22Rv1 (cell line): Measurements from ENCODE around the gene THAP4.

ENCODE experiments used
- H3K27ac ChIP-seq: fragments of 450-650 bp; 2 replicates; pipeline ENCODE4 v1.5.1; 2017
- CTCF ChIP-seq: fragments of 450-650 bp; IDR thresholded peaks from 2 replicates; pipeline ENCODE4 v1.5.1; 2017; ENCODE audit warnings: mild to moderate bottlenecking
- ZFX ChIP-seq: fragments of 450-650 bp; IDR thresholded peaks from 2 replicates; pipeline ENCODE4 v1.6.1; 2017; ENCODE audit warnings: antibody characterized with exemption, borderline replicate concordance

The THAP4 gene

GRCh38 chr2:241660593-241661213, 23.7 kb upstream of the THAP4 start:
- no peak overlapping the region for H3K27ac ChIP-seq
- no peak for TF ChIP-seq CTCF
- TF ChIP-seq ZFX: no peak

DNA sequence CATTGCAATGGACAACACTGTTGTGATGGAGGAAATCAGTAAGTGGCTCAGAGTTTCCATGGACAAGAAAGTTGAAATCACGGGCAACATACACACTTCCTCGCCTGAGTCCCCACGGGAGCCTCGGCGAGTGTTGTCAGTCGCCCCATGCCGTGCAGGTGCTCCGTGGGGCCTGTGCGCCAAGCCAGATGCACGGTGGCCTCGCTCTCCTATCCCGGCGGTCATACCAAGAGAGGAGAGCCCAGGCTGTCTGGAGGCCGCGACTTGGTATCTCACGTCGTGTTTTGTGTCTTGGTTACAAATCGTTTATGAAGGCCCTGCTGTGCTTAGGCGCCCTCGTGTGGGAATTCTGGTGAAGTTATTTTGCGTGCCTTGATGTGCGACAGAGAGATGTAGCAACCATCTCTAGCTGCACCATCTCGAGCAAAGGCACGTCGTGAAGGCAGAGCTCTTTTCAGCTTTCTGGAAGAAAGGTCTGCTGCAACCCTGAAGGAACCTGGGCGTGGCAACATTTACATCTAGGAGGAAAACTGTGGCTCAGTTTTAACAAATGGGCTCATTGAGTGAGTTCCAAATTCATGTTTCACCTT, 22.3 kb upstream of the THAP4 start:
- H3K27ac ChIP-seq: no peak overlapping the region
- no peak for TF ChIP-seq ZFX
- TF ChIP-seq CTCF: peak; percentile 85

DNA sequence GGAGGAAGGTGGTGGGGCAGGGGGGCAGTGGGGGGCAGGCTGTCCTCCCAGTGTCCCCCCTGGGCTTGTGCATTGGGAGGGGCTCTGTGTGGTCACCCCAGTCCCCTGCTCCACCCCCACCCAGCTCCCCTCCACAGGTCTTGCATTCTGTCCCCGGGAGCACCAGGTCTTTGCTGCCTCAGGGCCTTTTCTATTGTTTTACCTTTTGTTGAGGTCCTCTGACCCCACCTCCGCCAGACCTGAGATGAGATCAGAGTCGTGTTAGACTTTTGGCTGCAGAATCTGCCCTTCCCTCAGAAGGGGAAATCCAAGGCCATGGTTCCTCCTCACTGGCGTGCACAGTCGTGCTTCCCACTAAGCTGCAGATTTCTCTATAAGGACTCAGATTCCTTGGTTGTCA, 21.3 kb upstream of the THAP4 start:
- TF ChIP-seq CTCF (no peak), ZFX (no peak)
- no peak overlapping the region for H3K27ac ChIP-seq

DNA sequence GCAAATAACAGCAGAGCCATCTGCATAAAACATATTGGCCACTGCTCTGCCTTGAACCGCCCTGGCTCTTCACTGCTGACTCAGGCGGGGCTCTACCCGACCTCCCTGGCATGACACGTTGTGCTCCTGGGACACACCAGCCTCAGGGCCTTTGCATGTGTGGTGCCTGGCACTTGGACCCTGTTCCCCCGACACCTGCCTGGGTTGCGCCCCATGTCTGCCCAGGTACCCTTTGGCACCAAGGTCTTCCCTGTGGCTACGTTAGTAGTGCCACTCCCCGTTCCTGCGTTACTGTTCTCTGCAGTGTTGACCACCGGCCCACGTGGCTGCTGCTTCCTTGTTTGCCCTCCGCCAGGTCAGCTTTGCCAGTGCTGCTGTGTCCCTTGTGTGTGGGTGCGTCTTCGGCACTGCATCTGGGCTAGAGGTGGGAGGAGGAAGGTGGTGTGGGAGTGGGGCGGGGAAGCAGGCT, 20.9 kb upstream of the THAP4 start:
- TF ChIP-seq ZFX: no peak
- no peak for TF ChIP-seq CTCF
- no peak overlapping the region for H3K27ac ChIP-seq

DNA sequence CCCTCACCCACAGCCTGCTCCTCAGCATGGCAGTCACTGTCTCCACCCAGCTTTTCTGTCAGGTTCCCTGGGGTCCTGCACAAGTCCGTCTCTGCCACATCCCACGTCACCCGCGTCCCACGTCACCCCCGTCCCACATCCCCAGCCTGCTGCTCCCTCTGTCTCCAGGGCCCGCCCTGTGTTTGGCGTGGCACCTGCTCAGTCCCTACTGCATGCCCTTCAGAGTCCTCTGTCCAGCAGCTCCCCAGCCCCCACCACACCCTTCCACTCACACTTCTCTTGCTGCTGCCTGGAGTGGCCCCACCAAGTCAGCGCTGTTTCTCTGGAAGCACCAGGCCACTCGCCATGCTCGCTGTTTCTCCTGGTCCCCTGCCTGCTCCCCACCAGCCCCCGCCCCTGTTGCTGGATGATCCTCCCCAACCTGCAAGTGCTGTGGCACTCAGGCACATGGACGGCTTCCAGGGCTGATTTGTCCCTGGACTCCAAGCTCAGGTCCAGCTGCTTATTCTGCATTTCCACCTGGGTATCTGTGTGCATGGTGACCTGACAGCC, 19.3 kb upstream of the THAP4 start:
- no peak for TF ChIP-seq CTCF

GRCh38 chr2:241655516-241656189, 18.7 kb upstream of the THAP4 start:
- TF ChIP-seq CTCF: no peak
- no peak for TF ChIP-seq ZFX
- H3K27ac ChIP-seq: no peak overlapping the region

More for the DNA sequence above, 19.3 kb upstream of the THAP4 start:
- H3K27ac ChIP-seq: no peak overlapping the region

- TF ChIP-seq ZFX: no peak
- no peak for TF ChIP-seq CTCF
These were observed 17.6 kb upstream of the THAP4 start for GRCh38 chr2:241654551-241654950.

More at GRCh38 chr2:241654551-241654950, 17.6 kb upstream of the THAP4 start:
- no peak overlapping the region for H3K27ac ChIP-seq
